H54 (cell line): ENCODE data around the gene YIF1A.
A peak's percentile ranks its signal among the peaks of the same experiment; 100 is the strongest.
"Not testable (repeated sequence)": the region's sequence is repeated elsewhere in the genome, so short reads cannot be mapped to it uniquely, and the experiment has no call there.

Experiments
- DNase-seq: peaks from one replicate; pipeline ENCODE4 v3.0.0; 2011; ENCODE audit warnings: low spot score, mixed read lengths; ENCODE audit not compliant: insufficient read length
- FAIRE-seq: peaks from 3 replicates; lab custom pipeline; 2011; peaks lifted over from hg19 to GRCh38; lab: Jason Lieb, UNC
- POLR2A ChIP-seq: IDR thresholded peaks from 2 replicates; pipeline ENCODE4 v1.6.1; 2011; ENCODE audit warnings: low read depth, mild to moderate bottlenecking, low read length

YIF1A gene

DNA sequence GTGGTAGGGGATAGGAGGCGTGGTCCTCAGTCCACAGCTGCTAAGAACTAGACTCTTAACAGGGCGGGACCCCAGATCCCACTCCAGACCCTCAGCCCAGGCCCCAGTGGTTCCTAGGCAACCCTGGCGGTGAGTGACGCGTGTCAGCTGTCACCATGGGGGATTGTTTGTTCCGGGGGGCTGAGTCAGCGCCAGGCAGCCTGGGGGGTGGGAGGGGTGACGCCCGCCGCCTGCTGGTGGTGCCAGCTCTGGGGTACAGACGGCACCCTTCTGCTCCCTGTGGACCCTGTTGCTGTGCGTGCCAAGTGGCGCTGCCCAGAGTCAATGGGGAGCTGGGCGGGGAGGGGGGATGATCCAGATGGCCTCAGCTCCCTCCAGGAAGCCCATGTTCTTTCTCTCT, 8.5 kb downstream of the YIF1A start:
- FAIRE-seq (no peak), DNase-seq (no peak)
- no peak for TF ChIP-seq POLR2A

DNA sequence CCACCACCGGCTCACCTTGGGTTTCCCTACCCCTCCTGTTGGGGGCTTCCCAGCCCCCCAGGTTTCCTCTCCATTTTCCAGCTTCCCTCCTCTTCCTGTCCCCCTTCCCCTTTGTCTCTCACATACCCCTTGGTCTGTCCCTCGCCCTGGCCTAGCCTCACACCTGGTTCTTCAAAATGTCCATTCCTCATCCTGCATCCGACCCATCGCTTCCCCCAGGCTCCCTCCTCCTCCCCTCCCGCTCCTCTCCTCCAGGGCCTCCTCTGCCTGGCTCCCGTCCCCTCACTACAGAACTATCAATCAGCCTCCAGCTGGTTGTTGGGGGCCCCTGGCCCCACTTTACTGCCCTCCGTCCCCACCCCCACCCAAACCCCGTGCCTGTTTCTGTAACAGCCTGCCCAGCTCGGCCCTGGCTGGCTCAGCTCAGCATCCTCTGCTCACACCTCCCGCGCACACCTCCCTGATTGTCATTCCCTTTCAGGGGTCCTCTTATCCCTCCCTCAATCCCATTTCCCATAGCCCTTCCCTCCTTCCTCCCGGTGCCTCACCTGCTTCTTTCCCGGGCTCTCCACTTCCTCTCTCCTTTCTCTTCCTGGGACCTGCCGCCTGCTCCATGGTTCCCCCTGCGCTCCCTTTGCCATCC, 9.7 kb downstream of the YIF1A start:
- FAIRE-seq (no peak), DNase-seq (no peak)
- no peak for TF ChIP-seq POLR2A

DNA sequence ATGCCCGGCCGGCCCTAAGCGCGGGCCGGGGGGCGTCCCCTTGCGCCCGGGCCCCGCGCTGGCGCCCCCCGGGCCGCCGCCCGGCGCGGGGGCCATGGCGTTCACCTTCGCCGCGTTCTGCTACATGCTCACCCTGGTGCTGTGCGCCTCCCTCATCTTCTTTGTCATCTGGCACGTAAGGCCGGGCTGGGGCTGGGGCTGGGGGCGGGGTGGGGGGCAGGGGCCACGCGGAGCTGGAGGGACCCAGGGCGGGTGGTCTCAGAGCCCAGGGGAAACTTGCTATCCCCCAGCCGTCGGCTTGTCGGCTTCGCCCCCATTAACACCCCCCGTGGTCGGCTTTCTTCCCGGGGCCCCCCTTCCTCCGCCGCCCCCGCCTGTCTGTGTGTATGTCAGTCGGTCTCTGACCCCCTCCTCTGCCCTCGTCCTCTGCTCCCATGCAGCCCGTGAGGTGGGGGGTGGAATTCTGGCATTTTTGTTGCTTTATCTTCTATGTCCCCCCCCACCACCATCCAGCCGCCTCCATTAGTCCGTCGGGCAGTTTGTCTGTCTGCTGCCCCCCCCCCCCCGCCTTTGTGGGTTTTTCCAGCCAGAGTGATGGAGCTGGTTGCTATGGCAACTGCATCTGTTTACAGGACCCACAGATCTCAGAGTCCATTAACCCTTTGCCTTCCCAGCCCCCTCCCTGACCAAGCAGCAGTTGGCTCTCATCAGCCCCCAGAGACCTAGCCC, 10.4 kb downstream of the YIF1A start:
- DNase-seq = no peak
- FAIRE-seq = no peak

DNA sequence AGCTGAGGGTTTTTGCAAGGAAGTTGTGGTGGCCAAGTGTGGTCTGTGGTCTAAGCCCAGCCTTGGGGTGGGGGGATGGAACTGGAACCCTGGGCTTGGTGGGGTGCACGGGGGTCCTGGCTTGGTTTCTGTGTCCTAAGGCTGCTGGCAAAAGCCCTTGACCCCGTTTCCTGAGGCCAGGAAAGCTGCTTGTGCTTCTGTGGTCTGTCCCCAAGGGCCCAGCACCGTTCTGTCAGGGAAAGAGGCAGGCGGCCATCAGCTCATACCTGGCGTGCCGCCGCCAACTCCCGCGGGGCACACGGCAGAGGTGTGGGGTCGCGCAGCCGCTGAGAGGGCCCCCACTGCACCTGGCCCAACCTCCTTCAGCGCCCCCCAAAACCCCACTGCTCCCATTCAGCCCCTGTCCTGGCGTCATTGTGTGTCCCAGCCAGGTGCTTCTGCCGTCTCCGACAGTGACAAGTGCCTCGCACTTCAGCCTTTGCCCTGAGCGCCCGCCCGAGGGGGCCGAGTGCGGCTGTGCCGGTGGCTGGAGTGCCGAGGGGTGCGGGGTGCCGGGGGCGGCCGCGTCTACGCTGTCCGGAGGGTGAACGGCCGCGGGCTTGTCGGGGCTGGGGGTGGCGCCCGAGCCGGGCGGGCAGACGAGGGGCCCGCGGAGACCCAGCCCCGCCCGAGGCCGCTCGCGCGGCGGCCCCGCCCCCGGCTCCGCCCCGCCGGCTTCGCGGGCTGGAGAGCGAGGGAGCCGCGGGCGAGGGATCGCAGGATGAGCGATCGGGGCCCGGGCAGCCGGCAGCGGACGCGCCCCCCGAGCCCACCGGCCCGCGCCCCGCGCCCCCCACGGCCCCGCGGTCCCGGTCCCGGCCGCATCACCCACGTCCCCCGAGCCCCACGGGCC, 11.2 kb downstream of the YIF1A start, which contains the start of gene CNIH2:
Gene CNIH2, plus strand, starts transcription at position 705 of the 892 bp plus-strand sequence. CDS start 282 bp downstream, outside the sequence.
- TF ChIP-seq POLR2A = peak; percentile 7; the same call in 1 of the 2 replicates
- FAIRE-seq (no peak), DNase-seq (no peak)

More for the DNA sequence above, 10.4 kb downstream of the YIF1A start:
- no peak for TF ChIP-seq POLR2A

DNA sequence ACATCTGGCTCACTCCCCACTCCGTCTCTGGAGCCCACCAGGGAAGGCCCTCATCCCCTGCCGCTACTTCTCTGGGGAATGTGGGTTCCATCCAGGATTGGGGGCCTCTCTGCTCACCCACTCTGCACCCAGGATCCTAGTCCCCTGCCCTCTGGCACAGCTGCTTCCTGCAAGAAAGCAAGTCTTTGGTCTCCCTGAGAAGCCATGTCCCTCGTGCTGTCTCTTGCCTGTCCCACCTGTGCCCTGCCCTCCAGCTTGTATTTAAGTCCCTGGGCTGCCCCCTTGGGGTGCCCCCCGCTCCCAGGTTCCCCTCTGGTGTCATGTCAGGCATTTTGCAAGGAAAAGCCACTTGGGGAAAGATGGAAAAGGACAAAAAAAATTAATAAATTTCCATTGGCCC, 11.9 kb downstream of the YIF1A start:
- not testable (repeated sequence) for FAIRE-seq, DNase-seq

DNA sequence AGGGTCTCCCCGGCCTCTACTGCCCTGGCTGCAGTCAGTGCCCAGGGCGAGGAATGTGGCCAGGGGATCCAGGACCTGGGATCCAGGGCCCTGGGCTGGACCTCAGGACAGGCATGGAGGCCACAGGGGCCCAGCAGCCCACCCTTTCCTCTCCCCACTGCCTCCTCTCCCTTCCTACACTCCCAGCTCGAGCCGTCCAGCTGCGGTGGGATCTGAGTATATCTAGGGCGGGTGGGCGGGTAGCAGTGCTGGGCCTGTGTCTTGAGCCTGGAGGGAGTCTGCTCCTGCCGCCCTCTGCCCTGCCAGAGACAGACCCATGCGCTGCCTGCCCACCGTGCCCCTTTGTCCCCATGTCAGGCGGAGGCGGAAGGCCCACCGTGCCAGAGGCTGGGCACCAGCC, 12.3 kb downstream of the YIF1A start:
- FAIRE-seq = not testable (repeated sequence)

DNA sequence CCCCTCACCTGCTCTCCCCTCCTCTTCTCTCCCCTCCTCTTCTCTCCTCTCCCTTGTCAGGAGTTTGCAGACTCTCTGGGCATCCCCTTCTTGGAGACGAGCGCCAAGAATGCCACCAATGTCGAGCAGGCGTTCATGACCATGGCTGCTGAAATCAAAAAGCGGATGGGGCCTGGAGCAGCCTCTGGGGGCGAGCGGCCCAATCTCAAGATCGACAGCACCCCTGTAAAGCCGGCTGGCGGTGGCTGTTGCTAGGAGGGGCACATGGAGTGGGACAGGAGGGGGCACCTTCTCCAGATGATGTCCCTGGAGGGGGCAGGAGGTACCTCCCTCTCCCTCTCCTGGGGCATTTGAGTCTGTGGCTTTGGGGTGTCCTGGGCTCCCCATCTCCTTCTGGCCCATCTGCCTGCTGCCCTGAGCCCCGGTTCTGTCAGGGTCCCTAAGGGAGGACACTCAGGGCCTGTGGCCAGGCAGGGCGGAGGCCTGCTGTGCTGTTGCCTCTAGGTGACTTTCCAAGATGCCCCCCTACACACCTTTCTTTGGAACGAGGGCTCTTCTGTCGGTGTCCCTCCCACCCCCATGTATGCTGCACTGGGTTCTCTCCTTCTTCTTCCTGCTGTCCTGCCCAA, 12.8 kb downstream of the YIF1A start:
- FAIRE-seq = no peak
- TF ChIP-seq POLR2A = no peak
- no peak for DNase-seq

More for the DNA sequence above, 12.3 kb downstream of the YIF1A start:
- not testable (repeated sequence) for DNase-seq

DNA sequence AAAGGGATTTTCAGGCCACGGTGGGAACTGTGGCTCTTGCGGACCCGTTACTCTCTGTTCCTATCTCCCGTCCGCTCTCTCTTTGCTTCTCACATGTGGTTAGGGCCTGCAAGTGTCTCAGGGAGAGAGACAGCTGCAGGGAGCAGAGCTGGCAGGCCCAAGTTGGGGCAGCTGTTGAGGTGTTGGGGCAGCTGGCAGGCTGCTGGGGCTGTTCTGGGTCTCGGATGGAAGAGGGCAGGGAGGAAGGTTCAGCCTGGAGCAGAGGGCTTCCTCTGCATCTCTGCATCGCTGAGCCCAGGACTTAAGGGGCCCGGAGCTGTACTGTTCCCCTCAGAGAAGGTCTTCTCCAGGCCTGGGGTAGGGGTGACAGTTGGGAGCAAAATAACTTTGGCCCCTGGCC, 13.5 kb downstream of the YIF1A start:
- TF ChIP-seq POLR2A = no peak
- no peak for FAIRE-seq
- no peak for DNase-seq

DNA sequence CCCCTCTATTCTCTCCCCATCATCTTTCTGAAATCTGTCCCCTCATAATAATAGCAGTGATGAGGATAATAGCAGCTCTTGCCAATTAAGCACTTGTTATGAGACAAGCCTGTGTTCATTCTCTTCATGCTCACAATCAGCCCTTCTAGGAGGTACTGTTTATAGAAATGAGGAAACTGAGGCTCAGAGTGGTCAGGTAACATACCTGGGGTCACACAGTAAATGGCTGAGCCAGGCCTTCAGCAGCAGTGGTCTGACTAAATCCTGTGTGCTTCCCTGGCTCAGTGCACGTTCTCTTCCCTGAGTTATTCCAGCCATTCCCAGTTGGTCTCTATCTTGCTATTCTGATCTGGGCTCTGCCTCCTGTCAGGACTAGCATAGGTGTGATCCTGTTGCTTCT, 14.7 kb downstream of the YIF1A start:
- FAIRE-seq = no peak
- no peak for TF ChIP-seq POLR2A
- no peak for DNase-seq

DNA sequence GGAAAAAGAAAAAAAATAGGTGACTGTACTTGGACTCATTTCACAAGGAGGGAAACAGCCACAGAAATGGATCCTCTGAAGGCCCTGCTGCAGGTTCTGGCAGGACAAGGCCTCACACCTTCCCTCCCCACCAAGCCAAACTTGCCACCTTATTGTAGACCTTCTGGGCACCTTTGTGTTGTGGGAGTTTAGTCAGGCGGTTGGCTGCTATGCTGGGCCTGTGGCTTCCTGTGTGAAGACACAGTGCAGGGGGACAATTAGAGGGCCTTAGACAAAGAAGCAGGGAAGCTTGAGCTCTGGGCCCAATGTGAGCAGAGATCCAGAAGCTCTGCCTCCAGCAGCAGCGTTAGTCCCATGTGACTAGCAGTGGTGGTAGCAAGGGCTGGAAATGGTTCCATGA, 16.3 kb downstream of the YIF1A start:
- TF ChIP-seq POLR2A = no peak
- DNase-seq (no peak), FAIRE-seq (no peak)

DNA sequence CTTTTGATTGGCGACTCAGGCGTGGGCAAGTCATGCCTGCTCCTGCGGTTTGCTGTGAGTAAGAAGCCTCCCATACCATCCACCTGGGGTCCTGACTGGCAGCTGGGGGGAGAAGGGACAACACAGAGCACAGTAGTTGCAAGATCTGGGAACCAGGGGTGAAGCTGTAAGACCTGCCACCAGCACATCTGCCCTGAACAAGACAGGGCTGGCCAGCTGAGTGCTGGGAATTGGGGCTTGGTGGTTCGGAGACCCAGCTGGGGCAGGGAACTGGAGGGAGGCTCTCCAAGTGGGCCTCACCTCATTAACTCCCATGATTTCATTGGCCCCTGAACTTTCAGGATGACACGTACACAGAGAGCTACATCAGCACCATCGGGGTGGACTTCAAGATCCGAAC, 17.1 kb downstream of the YIF1A start:
- FAIRE-seq = no peak
- no peak for DNase-seq
- no peak for TF ChIP-seq POLR2A

DNA sequence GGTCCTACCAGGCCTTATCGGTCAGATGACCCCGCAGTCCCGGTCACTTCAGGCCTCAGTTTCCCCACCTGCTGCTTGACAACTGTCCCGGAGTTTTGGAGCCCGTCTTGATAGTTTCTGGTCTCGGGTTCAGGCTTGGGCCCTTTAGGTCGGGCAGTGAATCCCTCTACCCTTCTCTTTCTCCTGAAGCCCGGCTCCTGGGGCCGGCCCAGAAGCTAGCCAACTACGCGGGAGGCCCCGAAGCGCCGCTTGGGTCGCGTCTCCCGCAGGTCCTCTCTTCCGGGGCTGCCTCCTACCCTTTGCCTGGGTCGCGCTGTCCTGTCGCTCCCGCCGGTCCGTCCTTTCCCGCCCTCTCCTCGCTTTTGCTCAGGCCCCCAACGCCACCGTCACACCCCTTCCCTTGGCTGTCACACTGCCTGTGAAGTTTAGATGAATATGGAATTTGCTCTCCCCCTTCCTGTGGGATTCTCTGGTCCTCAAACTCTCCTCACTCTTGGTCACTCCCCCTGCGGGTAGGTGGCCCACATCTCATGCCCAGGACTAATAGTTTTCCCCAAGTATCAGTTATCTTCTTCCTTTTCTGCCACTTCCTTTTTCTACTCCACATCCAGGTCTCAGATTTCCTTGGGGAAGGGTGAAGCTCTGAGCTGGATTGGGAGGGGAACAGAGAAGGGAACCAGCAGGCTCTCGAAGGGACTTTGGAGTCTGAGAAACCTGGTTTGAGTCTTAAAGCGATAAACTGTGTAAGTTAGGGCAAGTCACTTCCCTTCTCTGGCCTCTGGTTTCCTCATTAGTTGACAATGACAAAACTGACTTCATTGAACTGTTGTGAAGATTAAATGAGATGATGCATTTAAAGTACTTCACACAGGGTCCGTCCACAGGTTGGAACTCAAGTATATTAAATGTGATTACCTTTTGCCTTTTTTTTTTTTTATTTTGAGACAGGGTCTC, 19.7 kb downstream of the YIF1A start:
- FAIRE-seq (no peak), DNase-seq (no peak)
- no peak for TF ChIP-seq POLR2A
